ENCODE data around the gene GPD1L. TPM values are rescaled to one million over a fixed set of nuclear protein-coding genes. Genes with fewer than 3 reads are reported as not detected.

GPD1L gene
- total RNA-seq, 4 donors from 2014 or later = 54.8 to 114 (median 107) TPM

GRCh38 chr3:32093204-32093603, 13.2 kb upstream of the GPD1L start:
- no peak for TF ChIP-seq CTCF (IDR thresholded peaks at IDR 0.05)
- DNase-seq (ENCODE audit: low spot score) = no peak
- ATAC-seq (ENCODE audit: low FRiP score) = no peak

- ATAC-seq (ENCODE audit: low FRiP score) (no peak), DNase-seq (ENCODE audit: low spot score) (no peak)
- TF ChIP-seq CTCF (IDR thresholded peaks at IDR 0.05) = no peak
Observed at GRCh38 chr3:32095431-32095830, 11.0 kb upstream of the GPD1L start.

- TF ChIP-seq CTCF (IDR thresholded peaks at IDR 0.05) = no peak
- DNase-seq (ENCODE audit: low spot score) (no peak), ATAC-seq (ENCODE audit: low FRiP score) (no peak)
Observed at GRCh38 chr3:32097768-32098167, 8.7 kb upstream of the GPD1L start.

- no peak for DNase-seq (ENCODE audit: low spot score)
- no peak for ATAC-seq (ENCODE audit: low FRiP score)
- no peak for TF ChIP-seq CTCF (IDR thresholded peaks at IDR 0.05)
Observed at GRCh38 chr3:32098528-32098927, 7.9 kb upstream of the GPD1L start.

GRCh38 chr3:32100465-32100864, 6.0 kb upstream of the GPD1L start:
- ATAC-seq (ENCODE audit: low FRiP score) (no peak), DNase-seq (ENCODE audit: low spot score) (no peak)
- TF ChIP-seq CTCF (IDR thresholded peaks at IDR 0.05) = no peak

GRCh38 chr3:32102289-32102688, 4.1 kb upstream of the GPD1L start:
- ATAC-seq (ENCODE audit: low FRiP score) (no peak), DNase-seq (ENCODE audit: low spot score) (no peak)

More at GRCh38 chr3:32102289-32102688, 4.1 kb upstream of the GPD1L start:
- TF ChIP-seq CTCF (IDR thresholded peaks at IDR 0.05) = no peak

All from omental fat pad (tissue), 4 donors.